ENCODE data around the gene SGF29.
"Not testable (repeated sequence)": the region's sequence is repeated elsewhere in the genome, so short reads cannot be mapped to it uniquely, and the experiment has no call there.

Gene SGF29

GRCh38 chr16:28538733-28539596, 14.8 kb upstream of the SGF29 start, which contains the start of gene NUPR1:
Gene NUPR1, minus strand, starts transcription at chr16:28538974. Its CDS starts 67 bp downstream, at chr16:28538907.
- Histone ChIP-seq H3K9me3 (ENCODE audit: control insufficient read depth, low read length) (no peaks in the 10 kb centered on the region), H3K4me1 (ENCODE audit: control insufficient read depth, insufficient read depth, low read length) (peaks cover 22% of the 10 kb centered on the region), H3K9ac (ENCODE audit: low read length) (peak within 1 kb of the TSS; percentile 58), H3K27me3 (ENCODE audit: control insufficient read depth, insufficient read depth, low read length) (no peaks in the 10 kb centered on the region), H3K36me3 (ENCODE audit: control insufficient read depth, insufficient read depth, low read length) (no peaks in the 10 kb centered on the region), H3K4me3 (ENCODE audit: low read length) (no peak within 1 kb of the TSS)

- H3K9ac ChIP-seq (ENCODE audit: low read length), result no peak overlapping the region
- H3K4me3 ChIP-seq (ENCODE audit: low read length), result no peak overlapping the region
- no peaks in the 10 kb centered on the region for H3K36me3 ChIP-seq (ENCODE audit: control insufficient read depth, insufficient read depth, low read length)
- H3K4me1 ChIP-seq (ENCODE audit: control insufficient read depth, insufficient read depth, low read length), result peaks cover 22% of the 10 kb centered on the region
- no peaks in the 10 kb centered on the region for H3K9me3 ChIP-seq (ENCODE audit: control insufficient read depth, low read length)
- H3K27me3 ChIP-seq (ENCODE audit: control insufficient read depth, insufficient read depth, low read length), result no peaks in the 10 kb centered on the region
These were observed 13.4 kb upstream of the SGF29 start for GRCh38 chr16:28540346-28540745.

- Histone ChIP-seq H3K27me3 (ENCODE audit: control insufficient read depth, insufficient read depth, low read length) (no peaks in the 10 kb centered on the region), H3K36me3 (ENCODE audit: control insufficient read depth, insufficient read depth, low read length) (no peaks in the 10 kb centered on the region), H3K4me3 (ENCODE audit: low read length) (no peak overlapping the region), H3K4me1 (ENCODE audit: control insufficient read depth, insufficient read depth, low read length) (peaks cover 22% of the 10 kb centered on the region), H3K9ac (ENCODE audit: low read length) (peak overlapping the region; percentile 4), H3K9me3 (ENCODE audit: control insufficient read depth, low read length) (no peaks in the 10 kb centered on the region)
These were observed 11.1 kb upstream of the SGF29 start for GRCh38 chr16:28542646-28543045.

- Histone ChIP-seq H3K9me3 (ENCODE audit: control insufficient read depth, low read length) (no peaks in the 10 kb centered on the region), H3K4me1 (ENCODE audit: control insufficient read depth, insufficient read depth, low read length) (peaks cover 22% of the 10 kb centered on the region), H3K4me3 (ENCODE audit: low read length) (no peak overlapping the region), H3K9ac (ENCODE audit: low read length) (peak overlapping the region; percentile 4), H3K36me3 (ENCODE audit: control insufficient read depth, insufficient read depth, low read length) (no peaks in the 10 kb centered on the region), H3K27me3 (ENCODE audit: control insufficient read depth, insufficient read depth, low read length) (no peaks in the 10 kb centered on the region)
These were observed 10.6 kb upstream of the SGF29 start for GRCh38 chr16:28543072-28543471.

- peaks cover 9% of the 10 kb centered on the region for H3K4me1 ChIP-seq (ENCODE audit: control insufficient read depth, insufficient read depth, low read length)
- no peaks in the 10 kb centered on the region for H3K36me3 ChIP-seq (ENCODE audit: control insufficient read depth, insufficient read depth, low read length)
- H3K4me3 ChIP-seq (ENCODE audit: low read length), result no peak overlapping the region
- no peak overlapping the region for H3K9ac ChIP-seq (ENCODE audit: low read length)
- H3K9me3 ChIP-seq (ENCODE audit: control insufficient read depth, low read length), result no peaks in the 10 kb centered on the region
- H3K27me3 ChIP-seq (ENCODE audit: control insufficient read depth, insufficient read depth, low read length), result no peaks in the 10 kb centered on the region
These were observed 8.7 kb upstream of the SGF29 start for GRCh38 chr16:28544998-28545397.

- not testable (repeated sequence) for H3K36me3 ChIP-seq (ENCODE audit: control insufficient read depth, insufficient read depth, low read length); H3K9me3 ChIP-seq (ENCODE audit: control insufficient read depth, low read length); H3K9ac ChIP-seq (ENCODE audit: low read length); H3K4me3 ChIP-seq (ENCODE audit: low read length); H3K4me1 ChIP-seq (ENCODE audit: control insufficient read depth, insufficient read depth, low read length); H3K27me3 ChIP-seq (ENCODE audit: control insufficient read depth, insufficient read depth, low read length)
These were observed 7.8 kb upstream of the SGF29 start for GRCh38 chr16:28545964-28546363.

GRCh38 chr16:28546626-28547025, 7.1 kb upstream of the SGF29 start:
- H3K27me3 ChIP-seq (ENCODE audit: control insufficient read depth, insufficient read depth, low read length), result no peaks in the 10 kb centered on the region
- no peaks in the 10 kb centered on the region for H3K36me3 ChIP-seq (ENCODE audit: control insufficient read depth, insufficient read depth, low read length)
- H3K4me1 ChIP-seq (ENCODE audit: control insufficient read depth, insufficient read depth, low read length), result peaks cover 9% of the 10 kb centered on the region
- H3K9me3 ChIP-seq (ENCODE audit: control insufficient read depth, low read length), result no peaks in the 10 kb centered on the region
- no peak overlapping the region for H3K4me3 ChIP-seq (ENCODE audit: low read length)
- no peak overlapping the region for H3K9ac ChIP-seq (ENCODE audit: low read length)

- no peaks in the 10 kb centered on the region for H3K27me3 ChIP-seq (ENCODE audit: control insufficient read depth, insufficient read depth, low read length)
- no peaks in the 10 kb centered on the region for H3K36me3 ChIP-seq (ENCODE audit: control insufficient read depth, insufficient read depth, low read length)
- no peak overlapping the region for H3K9ac ChIP-seq (ENCODE audit: low read length)
- no peaks in the 10 kb centered on the region for H3K4me1 ChIP-seq (ENCODE audit: control insufficient read depth, insufficient read depth, low read length)
- no peaks in the 10 kb centered on the region for H3K9me3 ChIP-seq (ENCODE audit: control insufficient read depth, low read length)
- H3K4me3 ChIP-seq (ENCODE audit: low read length), result no peak overlapping the region
These were observed 5.4 kb upstream of the SGF29 start for GRCh38 chr16:28548306-28548802.

GRCh38 chr16:28549301-28549899, 4.3 kb upstream of the SGF29 start:
- Histone ChIP-seq H3K4me1 (ENCODE audit: control insufficient read depth, insufficient read depth, low read length) (peaks cover under 1% of the 10 kb centered on the region), H3K9ac (ENCODE audit: low read length) (no peak overlapping the region), H3K27me3 (ENCODE audit: control insufficient read depth, insufficient read depth, low read length) (no peaks in the 10 kb centered on the region), H3K4me3 (ENCODE audit: low read length) (no peak overlapping the region), H3K36me3 (ENCODE audit: control insufficient read depth, insufficient read depth, low read length) (no peaks in the 10 kb centered on the region), H3K9me3 (ENCODE audit: control insufficient read depth, low read length) (no peaks in the 10 kb centered on the region)

GRCh38 chr16:28554634-28555423, 1.1 kb downstream of the SGF29 start:
- Histone ChIP-seq H3K9ac (ENCODE audit: low read length) (peak overlapping the region; percentile 29), H3K4me3 (ENCODE audit: low read length) (no peak overlapping the region)

GRCh38 chr16:28555561-28555960, 1.8 kb downstream of the SGF29 start:
- no peak overlapping the region for H3K4me3 ChIP-seq (ENCODE audit: low read length)
- no peaks in the 10 kb centered on the region for H3K27me3 ChIP-seq (ENCODE audit: control insufficient read depth, insufficient read depth, low read length)
- no peaks in the 10 kb centered on the region for H3K9me3 ChIP-seq (ENCODE audit: control insufficient read depth, low read length)
- no peak overlapping the region for H3K9ac ChIP-seq (ENCODE audit: low read length)
- H3K36me3 ChIP-seq (ENCODE audit: control insufficient read depth, insufficient read depth, low read length), result no peaks in the 10 kb centered on the region
- peaks cover 5% of the 10 kb centered on the region for H3K4me1 ChIP-seq (ENCODE audit: control insufficient read depth, insufficient read depth, low read length)

More at GRCh38 chr16:28554634-28555423, 1.1 kb downstream of the SGF29 start:
- H3K27me3 ChIP-seq (ENCODE audit: control insufficient read depth, insufficient read depth, low read length), result no peaks in the 10 kb centered on the region
- no peaks in the 10 kb centered on the region for H3K36me3 ChIP-seq (ENCODE audit: control insufficient read depth, insufficient read depth, low read length)
- no peaks in the 10 kb centered on the region for H3K9me3 ChIP-seq (ENCODE audit: control insufficient read depth, low read length)
- peaks cover 5% of the 10 kb centered on the region for H3K4me1 ChIP-seq (ENCODE audit: control insufficient read depth, insufficient read depth, low read length)

- H3K9ac ChIP-seq (ENCODE audit: low read length), result no peak overlapping the region
- H3K4me3 ChIP-seq (ENCODE audit: low read length), result no peak overlapping the region
These were observed 3.2 kb downstream of the SGF29 start for GRCh38 chr16:28556914-28557320.

More at GRCh38 chr16:28556914-28557320, 3.2 kb downstream of the SGF29 start:
- Histone ChIP-seq H3K4me1 (ENCODE audit: control insufficient read depth, insufficient read depth, low read length) (peaks cover 5% of the 10 kb centered on the region), H3K27me3 (ENCODE audit: control insufficient read depth, insufficient read depth, low read length) (no peaks in the 10 kb centered on the region), H3K36me3 (ENCODE audit: control insufficient read depth, insufficient read depth, low read length) (no peaks in the 10 kb centered on the region), H3K9me3 (ENCODE audit: control insufficient read depth, low read length) (no peaks in the 10 kb centered on the region)
